ENCODE measurements around the gene SLIT3. TPM values are rescaled to one million over a fixed set of nuclear protein-coding genes. Genes with fewer than 3 reads are reported as not detected.

Gene SLIT3
- polyA plus RNA-seq, 1 of the 3 experiments (the other 2 are of a cell fraction), result 119 TPM

GRCh38 chr5:169200125-169200778 lies 100.7 kb downstream of the SLIT3 start:
- no peak overlapping the region for H2AFZ ChIP-seq (ENCODE audit: low read depth)
- no peaks in the 10 kb centered on the region for H3K9me3 ChIP-seq
- peaks cover 8% of the 10 kb centered on the region for H3K79me2 ChIP-seq (ENCODE audit: insufficient read depth)
- H3K27ac ChIP-seq (ENCODE audit: low read depth in 2 of 2, low read length in 1 of 2), result no peak overlapping the region
- H3K4me3 ChIP-seq (ENCODE audit: low read depth in 2 of 2, low read length in 1 of 2), result no peak overlapping the region
- H4K20me1 ChIP-seq (ENCODE audit: insufficient read depth), result no peaks in the 10 kb centered on the region
- ChIA-PET CTCF (interaction anchor here (0.8 to 1.7 kb wide), 4 partner anchors 9 to 984 kb away, joined by 3 to 7 read pairs (median 3); no protein-coding TSS in a partner anchor), POLR2A (interaction anchor here (1.1 kb wide), 1 partner anchor 9 kb away, joined by 5 read pairs; no protein-coding TSS in a partner anchor)
- H3K4me2 ChIP-seq, result no peak overlapping the region
- no peaks in the 10 kb centered on the region for H3K27me3 ChIP-seq (ENCODE audit: insufficient read depth)
- H3K4me1 ChIP-seq (ENCODE audit: control insufficient read depth in 1 of 2, insufficient read depth in 2 of 2, low read depth in 1 of 2, low read length in 1 of 2), result peaks cover 0 to 2% of the 10 kb centered on the region in 2 experiments; a peak in 1 of 4 replicates
- DNase-seq, result no peak
- H3F3A ChIP-seq (replicated peaks; ENCODE audit: insufficient read depth), result peaks cover 5% of the 10 kb centered on the region
- no peaks in the 10 kb centered on the region for H3K9me2 ChIP-seq
- peaks cover 0 to 6% of the 10 kb centered on the region in 2 experiments for H3K36me3 ChIP-seq (replicated peaks in 1 of 2; ENCODE audit: control insufficient read depth in 1 of 2, insufficient read depth in 2 of 2, low read length in 1 of 2)
- no peak overlapping the region for H3K9ac ChIP-seq
- TF ChIP-seq YY1 (IDR thresholded peaks at IDR 0.05; ENCODE audit: low read depth) (no peak), RXRA (IDR thresholded peaks at IDR 0.05; ENCODE audit: borderline replicate concordance, low read depth) (no peak), TCF12 (IDR thresholded peaks at IDR 0.05) (no peak), EP300 (IDR thresholded peaks at IDR 0.05; ENCODE audit: borderline replicate concordance in 1 of 2, low read depth in 1 of 2, low read length in 1 of 2) (no peak), MXI1 (IDR thresholded peaks at IDR 0.05; ENCODE audit: low read depth, low read length) (no peak), PBX3 (IDR thresholded peaks at IDR 0.05) (no peak), MEF2A (IDR thresholded peaks at IDR 0.05; ENCODE audit: borderline replicate concordance, low read depth) (no peak), TEAD4 (IDR thresholded peaks at IDR 0.05; ENCODE audit: borderline replicate concordance, insufficient read depth) (no peak), CTCF (IDR thresholded peaks at IDR 0.05) (no peak), GATA2 (CRISPR knock-in tag; IDR thresholded peaks at IDR 0.05) (no peak), JUND (IDR thresholded peaks at IDR 0.05) (no peak)
- 66% methylated on average over 5 of the region's 6 CpGs for WGBS (ENCODE audit: low lambda C conversion rate)

- Histone ChIP-seq H3K79me2 (ENCODE audit: insufficient read depth) (peaks cover 8% of the 10 kb centered on the region), H3K27ac (ENCODE audit: low read depth in 2 of 2, low read length in 1 of 2) (no peak overlapping the region; a peak in 1 of 4 replicates), H3K27me3 (ENCODE audit: insufficient read depth) (no peaks in the 10 kb centered on the region), H3K9me2 (no peaks in the 10 kb centered on the region), H3F3A (replicated peaks; ENCODE audit: insufficient read depth) (peaks cover 5% of the 10 kb centered on the region), H3K36me3 (replicated peaks in 1 of 2; ENCODE audit: control insufficient read depth in 1 of 2, insufficient read depth in 2 of 2, low read length in 1 of 2) (peaks cover 5 to 13% of the 10 kb centered on the region in 2 experiments), H3K9me3 (no peaks in the 10 kb centered on the region), H2AFZ (ENCODE audit: low read depth) (no peak overlapping the region), H3K9ac (no peak overlapping the region), H3K4me1 (ENCODE audit: control insufficient read depth in 1 of 2, insufficient read depth in 2 of 2, low read depth in 1 of 2, low read length in 1 of 2) (peaks cover 0 to 2% of the 10 kb centered on the region in 2 experiments; a peak in 1 of 4 replicates), H4K20me1 (ENCODE audit: insufficient read depth) (0 out of 2 replicates have a peak, but pooled peaks cover 4% of the 10 kb centered on the region), H3K4me2 (no peak overlapping the region), H3K4me3 (ENCODE audit: low read depth in 2 of 2, low read length in 1 of 2) (no peak overlapping the region)
- DNase-seq, result no peak
- 100% methylated on average over 1 of the region's 1 CpG for WGBS (ENCODE audit: low lambda C conversion rate)
- TF ChIP-seq SMC3 (IDR thresholded peaks at IDR 0.05; ENCODE audit: low read depth, low read length) (peak; percentile 51), RAD21 (IDR thresholded peaks at IDR 0.05; ENCODE audit: low read length) (peak; percentile 68)
- TF ChIP-seq, protein P1, sequence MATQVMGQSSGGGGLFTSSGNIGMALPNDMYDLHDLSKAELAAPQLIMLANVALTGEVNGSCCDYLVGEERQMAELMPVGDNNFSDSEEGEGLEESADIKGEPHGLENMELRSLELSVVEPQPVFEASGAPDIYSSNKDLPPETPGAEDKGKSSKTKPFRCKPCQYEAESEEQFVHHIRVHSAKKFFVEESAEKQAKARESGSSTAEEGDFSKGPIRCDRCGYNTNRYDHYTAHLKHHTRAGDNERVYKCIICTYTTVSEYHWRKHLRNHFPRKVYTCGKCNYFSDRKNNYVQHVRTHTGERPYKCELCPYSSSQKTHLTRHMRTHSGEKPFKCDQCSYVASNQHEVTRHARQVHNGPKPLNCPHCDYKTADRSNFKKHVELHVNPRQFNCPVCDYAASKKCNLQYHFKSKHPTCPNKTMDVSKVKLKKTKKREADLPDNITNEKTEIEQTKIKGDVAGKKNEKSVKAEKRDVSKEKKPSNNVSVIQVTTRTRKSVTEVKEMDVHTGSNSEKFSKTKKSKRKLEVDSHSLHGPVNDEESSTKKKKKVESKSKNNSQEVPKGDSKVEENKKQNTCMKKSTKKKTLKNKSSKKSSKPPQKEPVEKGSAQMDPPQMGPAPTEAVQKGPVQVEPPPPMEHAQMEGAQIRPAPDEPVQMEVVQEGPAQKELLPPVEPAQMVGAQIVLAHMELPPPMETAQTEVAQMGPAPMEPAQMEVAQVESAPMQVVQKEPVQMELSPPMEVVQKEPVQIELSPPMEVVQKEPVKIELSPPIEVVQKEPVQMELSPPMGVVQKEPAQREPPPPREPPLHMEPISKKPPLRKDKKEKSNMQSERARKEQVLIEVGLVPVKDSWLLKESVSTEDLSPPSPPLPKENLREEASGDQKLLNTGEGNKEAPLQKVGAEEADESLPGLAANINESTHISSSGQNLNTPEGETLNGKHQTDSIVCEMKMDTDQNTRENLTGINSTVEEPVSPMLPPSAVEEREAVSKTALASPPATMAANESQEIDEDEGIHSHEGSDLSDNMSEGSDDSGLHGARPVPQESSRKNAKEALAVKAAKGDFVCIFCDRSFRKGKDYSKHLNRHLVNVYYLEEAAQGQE (IDR thresholded peaks at IDR 0.05; ENCODE audit: low read depth, low read length), result no peak
- POLR2A ChIA-PET, result no interaction called here
- CTCF ChIA-PET, result interaction anchor here (1.0 to 2.3 kb wide), 5 partner anchors 20 to 251 kb away, joined by 4 to 16 read pairs (median 5); no protein-coding TSS in a partner anchor
Observed at GRCh38 chr5:169197343-169197742, 103.6 kb downstream of the SLIT3 start.

Measured in SK-N-SH (cell line).